ENCODE results near the gene PROSER3. TPM values are rescaled to one million over a fixed set of nuclear protein-coding genes. Genes with fewer than 3 reads are reported as not detected.

The PROSER3 gene
- total and polyA plus RNA-seq, 9 of the 15 experiments (the other 6 are each of a cell fraction or from before 2014, with no cell fraction given), result 1.0 to 39.5 (median 5.1) TPM

GRCh38 chr19:35744430-35745327, 13.3 kb upstream of the PROSER3 start (continued):
- TF ChIP-seq NCOA2 (IDR thresholded peaks at IDR 0.05; ENCODE audit: partially characterized antibody in 2 of 2) (no peak), SAP30 (IDR thresholded peaks at IDR 0.05; ENCODE audit: borderline replicate concordance, insufficient read depth, low read depth, low read length, poor library complexity, severe bottlenecking) (peak; percentile 71), KDM1A (IDR thresholded peaks at IDR 0.05) (no peak), SRSF9 (IDR thresholded peaks at IDR 0.05; ENCODE audit: borderline replicate concordance, low read depth, low read length) (no peak), SREBF2 (CRISPR knock-in tag; IDR thresholded peaks at IDR 0.05) (no peak), ZNF639 (CRISPR knock-in tag; conservative IDR thresholded peaks at IDR 0.05 in 1 of 2, IDR thresholded peaks at IDR 0.05 in 1 of 2) (peak in 1 of 2 experiments; percentile 61; a peak in 1 of 4 replicates), PTBP1 (IDR thresholded peaks at IDR 0.05; ENCODE audit: low read depth, low read length) (no peak), HDAC8 (tag; IDR thresholded peaks at IDR 0.05) (no peak), MXI1 (IDR thresholded peaks at IDR 0.05; ENCODE audit: low read depth, low read length) (peak; percentile 55; the same call in 1 of the 2 replicates), SMAD2 (IDR thresholded peaks at IDR 0.05; ENCODE audit: low read depth, low read length) (no peak)
- TF ChIP-seq, protein P1, sequence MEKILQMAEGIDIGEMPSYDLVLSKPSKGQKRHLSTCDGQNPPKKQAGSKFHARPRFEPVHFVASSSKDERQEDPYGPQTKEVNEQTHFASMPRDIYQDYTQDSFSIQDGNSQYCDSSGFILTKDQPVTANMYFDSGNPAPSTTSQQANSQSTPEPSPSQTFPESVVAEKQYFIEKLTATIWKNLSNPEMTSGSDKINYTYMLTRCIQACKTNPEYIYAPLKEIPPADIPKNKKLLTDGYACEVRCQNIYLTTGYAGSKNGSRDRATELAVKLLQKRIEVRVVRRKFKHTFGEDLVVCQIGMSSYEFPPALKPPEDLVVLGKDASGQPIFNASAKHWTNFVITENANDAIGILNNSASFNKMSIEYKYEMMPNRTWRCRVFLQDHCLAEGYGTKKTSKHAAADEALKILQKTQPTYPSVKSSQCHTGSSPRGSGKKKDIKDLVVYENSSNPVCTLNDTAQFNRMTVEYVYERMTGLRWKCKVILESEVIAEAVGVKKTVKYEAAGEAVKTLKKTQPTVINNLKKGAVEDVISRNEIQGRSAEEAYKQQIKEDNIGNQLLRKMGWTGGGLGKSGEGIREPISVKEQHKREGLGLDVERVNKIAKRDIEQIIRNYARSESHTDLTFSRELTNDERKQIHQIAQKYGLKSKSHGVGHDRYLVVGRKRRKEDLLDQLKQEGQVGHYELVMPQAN (IDR thresholded peaks at IDR 0.05; ENCODE audit: borderline replicate concordance), result peak; percentile 74; the same call in 1 of the 2 replicates
- TF ChIP-seq, protein P2, sequence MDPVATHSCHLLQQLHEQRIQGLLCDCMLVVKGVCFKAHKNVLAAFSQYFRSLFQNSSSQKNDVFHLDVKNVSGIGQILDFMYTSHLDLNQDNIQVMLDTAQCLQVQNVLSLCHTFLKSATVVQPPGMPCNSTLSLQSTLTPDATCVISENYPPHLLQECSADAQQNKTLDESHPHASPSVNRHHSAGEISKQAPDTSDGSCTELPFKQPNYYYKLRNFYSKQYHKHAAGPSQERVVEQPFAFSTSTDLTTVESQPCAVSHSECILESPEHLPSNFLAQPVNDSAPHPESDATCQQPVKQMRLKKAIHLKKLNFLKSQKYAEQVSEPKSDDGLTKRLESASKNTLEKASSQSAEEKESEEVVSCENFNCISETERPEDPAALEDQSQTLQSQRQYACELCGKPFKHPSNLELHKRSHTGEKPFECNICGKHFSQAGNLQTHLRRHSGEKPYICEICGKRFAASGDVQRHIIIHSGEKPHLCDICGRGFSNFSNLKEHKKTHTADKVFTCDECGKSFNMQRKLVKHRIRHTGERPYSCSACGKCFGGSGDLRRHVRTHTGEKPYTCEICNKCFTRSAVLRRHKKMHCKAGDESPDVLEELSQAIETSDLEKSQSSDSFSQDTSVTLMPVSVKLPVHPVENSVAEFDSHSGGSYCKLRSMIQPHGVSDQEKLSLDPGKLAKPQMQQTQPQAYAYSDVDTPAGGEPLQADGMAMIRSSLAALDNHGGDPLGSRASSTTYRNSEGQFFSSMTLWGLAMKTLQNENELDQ (CRISPR knock-in tag; IDR thresholded peaks at IDR 0.05; ENCODE audit: borderline replicate concordance), result no peak
- TF ChIP-seq, protein P3, sequence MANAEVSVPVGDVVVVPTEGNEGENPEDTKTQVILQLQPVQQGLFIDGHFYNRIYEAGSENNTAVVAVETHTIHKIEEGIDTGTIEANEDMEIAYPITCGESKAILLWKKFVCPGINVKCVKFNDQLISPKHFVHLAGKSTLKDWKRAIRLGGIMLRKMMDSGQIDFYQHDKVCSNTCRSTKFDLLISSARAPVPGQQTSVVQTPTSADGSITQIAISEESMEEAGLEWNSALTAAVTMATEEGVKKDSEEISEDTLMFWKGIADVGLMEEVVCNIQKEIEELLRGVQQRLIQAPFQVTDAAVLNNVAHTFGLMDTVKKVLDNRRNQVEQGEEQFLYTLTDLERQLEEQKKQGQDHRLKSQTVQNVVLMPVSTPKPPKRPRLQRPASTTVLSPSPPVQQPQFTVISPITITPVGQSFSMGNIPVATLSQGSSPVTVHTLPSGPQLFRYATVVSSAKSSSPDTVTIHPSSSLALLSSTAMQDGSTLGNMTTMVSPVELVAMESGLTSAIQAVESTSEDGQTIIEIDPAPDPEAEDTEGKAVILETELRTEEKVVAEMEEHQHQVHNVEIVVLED (CRISPR knock-in tag; IDR thresholded peaks at IDR 0.05), result no peak
- TF ChIP-seq, protein P4, sequence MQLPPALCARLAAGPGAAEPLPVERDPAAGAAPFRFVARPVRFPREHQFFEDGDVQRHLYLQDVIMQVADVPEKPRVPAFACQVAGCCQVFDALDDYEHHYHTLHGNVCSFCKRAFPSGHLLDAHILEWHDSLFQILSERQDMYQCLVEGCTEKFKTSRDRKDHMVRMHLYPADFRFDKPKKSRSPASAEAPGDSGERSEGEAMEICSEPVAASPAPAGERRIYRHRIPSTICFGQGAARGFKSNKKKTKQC (CRISPR knock-in tag; IDR thresholded peaks at IDR 0.05), result 0 out of 2 replicates have a peak, but pooled peaks have one; percentile 20
- TF ChIP-seq, protein P5, sequence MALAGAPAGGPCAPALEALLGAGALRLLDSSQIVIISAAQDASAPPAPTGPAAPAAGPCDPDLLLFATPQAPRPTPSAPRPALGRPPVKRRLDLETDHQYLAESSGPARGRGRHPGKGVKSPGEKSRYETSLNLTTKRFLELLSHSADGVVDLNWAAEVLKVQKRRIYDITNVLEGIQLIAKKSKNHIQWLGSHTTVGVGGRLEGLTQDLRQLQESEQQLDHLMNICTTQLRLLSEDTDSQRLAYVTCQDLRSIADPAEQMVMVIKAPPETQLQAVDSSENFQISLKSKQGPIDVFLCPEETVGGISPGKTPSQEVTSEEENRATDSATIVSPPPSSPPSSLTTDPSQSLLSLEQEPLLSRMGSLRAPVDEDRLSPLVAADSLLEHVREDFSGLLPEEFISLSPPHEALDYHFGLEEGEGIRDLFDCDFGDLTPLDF (CRISPR knock-in tag; IDR thresholded peaks at IDR 0.05), result 0 out of 2 replicates have a peak, but pooled peaks have one; percentile 29

Measured in K562 (cell line).